ENCODE measurements around the gene TDP2.
"Not testable (repeated sequence)": the region's sequence is repeated elsewhere in the genome, so short reads cannot be mapped to it uniquely, and the experiment has no call there.

The TDP2 gene

GRCh38 chr6:24646771-24647170, 19.9 kb downstream of the TDP2 start:
- DNase-seq (ENCODE audit: low read depth): no peak

DNA sequence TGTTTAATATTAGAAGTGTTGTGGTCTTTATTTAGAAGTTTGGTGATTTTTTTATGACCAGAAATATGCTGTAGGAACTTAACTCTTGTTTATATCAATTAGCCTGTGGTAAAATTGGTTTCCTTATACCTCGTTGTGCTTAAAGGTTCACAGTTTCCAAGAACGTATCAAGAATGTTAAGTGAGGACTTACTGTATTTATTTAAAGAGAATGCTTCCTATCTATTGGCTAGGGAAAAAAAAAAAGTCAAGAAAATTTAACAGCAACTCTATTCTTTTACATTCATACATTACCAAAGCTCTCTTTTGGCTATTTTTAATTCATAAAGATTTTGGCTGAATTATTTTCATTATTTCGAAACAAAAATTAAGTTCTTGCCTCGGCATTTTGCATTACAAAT, 22.3 kb downstream of the TDP2 start:
- DNase-seq (ENCODE audit: low read depth): no peak

- no peak for DNase-seq (ENCODE audit: low read depth)
These were observed 22.8 kb downstream of the TDP2 start for GRCh38 chr6:24643920-24644319.

DNA sequence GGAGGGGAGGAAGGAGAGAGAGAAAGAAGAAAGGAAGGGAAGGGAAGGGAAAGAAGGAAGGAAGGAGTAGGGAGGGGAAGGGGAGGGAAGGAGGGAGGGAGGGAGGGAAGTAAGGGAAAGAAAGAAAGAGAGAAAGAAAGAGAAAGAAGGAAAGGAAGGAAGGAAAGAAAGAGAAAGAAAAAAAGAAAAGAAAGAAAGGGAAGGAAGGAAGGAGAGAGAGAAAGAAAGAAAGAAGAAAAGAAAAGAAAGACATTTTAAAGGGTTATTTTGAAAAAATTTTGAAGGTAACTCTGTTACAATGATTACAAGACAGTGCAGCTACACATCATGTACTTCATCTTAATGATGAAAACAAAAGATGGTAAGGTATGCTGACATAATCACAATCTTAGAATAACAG, 24.6 kb downstream of the TDP2 start:
- no peak for DNase-seq (ENCODE audit: low read depth)

GRCh38 chr6:24640631-24641030, 26.1 kb downstream of the TDP2 start:
- not testable (repeated sequence) for DNase-seq (ENCODE audit: low read depth)

DNA sequence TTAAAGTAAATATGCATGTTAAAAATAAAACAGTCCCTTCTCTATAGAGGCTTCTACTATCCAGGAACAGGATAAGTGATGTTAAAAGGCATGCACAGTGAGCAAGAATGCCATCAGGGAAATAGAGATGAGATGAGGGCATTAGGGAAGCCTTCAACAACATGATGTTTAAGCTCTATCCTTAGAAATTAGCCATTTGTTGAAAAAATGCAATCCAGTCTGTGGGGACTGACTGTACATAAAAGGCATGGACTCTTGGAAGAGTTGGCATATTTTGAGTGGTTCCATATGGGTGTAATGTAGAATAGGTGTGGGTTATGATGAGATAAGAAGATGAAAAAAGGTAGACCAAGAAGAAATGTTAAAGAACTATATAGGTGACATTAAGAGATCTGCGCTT, 26.5 kb downstream of the TDP2 start:
- DNase-seq (ENCODE audit: low read depth): no peak

DNA sequence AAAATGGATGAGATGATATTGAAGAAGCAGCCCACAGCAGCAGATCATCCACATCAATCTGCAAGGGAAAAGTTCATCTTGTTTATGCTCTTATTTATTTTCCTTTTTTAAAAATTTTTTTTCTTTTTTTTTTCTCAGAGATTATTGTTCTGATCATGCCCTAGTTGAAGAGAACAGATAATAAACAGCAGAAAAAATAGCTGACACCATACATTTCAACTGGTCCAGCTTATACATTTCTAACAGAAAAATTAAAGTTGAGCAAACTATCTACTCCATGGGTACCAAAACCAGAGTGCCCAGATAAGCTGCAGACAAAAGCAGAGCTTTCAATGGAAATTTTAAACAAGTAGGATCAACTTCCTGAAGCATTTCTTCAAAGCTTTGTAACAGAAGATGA, 30.0 kb downstream of the TDP2 start:
- no peak for DNase-seq (ENCODE audit: low read depth)

GRCh38 chr6:24632573-24632972, 34.1 kb downstream of the TDP2 start:
- DNase-seq (ENCODE audit: low read depth): no peak

DNA sequence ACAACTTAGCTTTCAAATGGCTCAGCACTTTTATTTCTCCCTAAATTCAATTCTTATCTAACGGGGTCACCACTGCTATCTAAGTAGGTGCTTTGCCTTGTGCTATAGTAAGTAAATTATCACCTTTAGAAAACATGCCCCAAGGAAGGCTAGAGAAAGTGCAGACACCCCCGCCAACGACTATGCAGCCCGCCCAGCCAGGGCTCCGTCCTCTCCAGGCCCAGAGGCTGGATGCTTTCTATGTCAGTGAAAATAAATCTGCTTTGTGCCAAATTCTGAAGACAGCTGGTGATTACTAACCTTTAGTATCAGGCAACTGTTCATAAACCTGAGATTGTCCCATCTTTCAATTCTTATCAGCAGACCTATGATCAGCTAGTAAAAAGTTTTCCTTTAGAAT, 35.0 kb downstream of the TDP2 start:
- no peak for DNase-seq (ENCODE audit: low read depth)

DNA sequence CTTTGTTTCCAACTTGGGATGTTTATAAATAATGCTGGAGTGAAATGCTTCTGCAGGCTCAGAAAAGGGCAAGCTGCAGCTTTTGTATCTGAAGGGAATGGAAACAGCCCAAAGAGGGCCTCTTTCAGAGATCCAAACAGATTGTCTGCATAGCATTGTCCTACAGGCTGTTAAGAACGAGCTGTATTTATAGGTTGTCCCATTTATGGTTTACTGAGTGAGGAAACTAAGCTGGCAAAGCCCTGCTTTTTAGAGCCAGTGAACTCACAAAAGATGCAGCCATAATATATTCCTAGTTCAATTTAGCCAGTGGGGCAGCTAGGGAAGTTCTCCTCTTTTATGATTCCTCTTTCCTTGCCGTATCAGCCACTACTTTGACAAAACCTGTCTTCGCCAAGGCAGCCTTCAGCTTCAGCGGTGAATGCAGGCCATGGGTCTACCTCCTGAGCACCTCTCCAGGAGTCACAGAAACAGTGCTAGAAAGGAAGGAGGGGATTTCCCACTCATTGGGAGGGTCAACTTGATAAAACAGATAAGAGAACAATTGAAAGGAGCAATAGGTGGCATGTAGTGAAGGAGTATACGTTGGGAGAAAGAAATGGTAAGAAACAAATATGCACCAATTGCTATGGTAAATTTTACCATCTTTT, 35.7 kb downstream of the TDP2 start:
- DNase-seq (ENCODE audit: low read depth): no peak

DNA sequence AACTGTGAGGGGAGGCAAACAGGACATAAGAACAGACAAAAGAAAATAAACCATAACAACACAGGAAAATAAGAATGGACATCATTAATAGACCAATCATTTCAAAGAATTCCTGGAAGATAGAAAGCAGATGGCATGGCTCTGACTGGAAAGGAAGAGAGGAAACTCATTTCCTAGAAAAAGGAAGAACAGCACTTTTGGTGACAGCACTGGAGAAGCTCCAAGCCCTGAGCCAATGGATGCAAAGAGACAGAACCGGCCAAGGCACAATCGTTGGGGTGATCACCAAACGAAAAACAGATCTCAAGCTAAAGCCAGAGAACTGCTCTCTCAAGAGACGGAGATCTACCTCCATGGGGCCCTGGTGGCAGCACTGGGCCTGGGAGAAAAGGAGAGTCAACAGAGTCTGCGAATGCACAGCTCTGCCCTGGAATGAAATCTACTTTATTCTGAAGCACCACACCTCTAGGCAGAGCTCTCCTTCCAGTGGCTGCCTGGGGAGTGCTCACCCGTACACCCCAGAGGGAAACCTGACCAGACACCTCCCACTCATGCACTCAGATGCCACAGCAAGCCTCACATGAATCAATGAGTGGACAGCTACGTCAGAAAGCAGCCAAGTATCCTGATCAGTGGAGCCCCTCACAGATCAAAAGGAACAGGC, 44.9 kb downstream of the TDP2 start:
- no peak for DNase-seq (ENCODE audit: low read depth)

DNA sequence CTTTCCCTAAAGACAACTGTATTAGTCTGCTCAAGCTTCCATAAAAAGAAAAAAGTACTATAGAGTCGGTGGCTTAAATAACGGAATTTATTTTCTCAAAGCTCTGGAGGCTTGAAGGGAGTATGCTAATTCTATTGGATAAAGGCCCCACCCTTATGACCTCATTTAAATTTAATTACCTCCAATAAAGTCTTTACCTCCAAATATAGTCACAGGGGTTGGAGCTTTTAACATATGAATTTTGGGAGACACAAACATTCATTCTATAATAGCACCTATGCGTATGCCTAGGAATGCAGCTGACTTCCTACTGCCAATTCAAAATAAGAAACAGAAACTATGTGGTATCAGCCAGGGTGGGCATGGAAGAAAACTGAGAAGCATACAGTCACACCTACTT, 46.1 kb downstream of the TDP2 start:
- DNase-seq (ENCODE audit: low read depth): no peak

GRCh38 chr6:24619661-24620060, 47.0 kb downstream of the TDP2 start:
- no peak for DNase-seq (ENCODE audit: low read depth)

GRCh38 chr6:24614648-24615047, 52.1 kb downstream of the TDP2 start:
- DNase-seq (ENCODE audit: low read depth): no peak

GRCh38 chr6:24614043-24614420, 52.7 kb downstream of the TDP2 start:
- no peak for DNase-seq (ENCODE audit: low read depth)

GRCh38 chr6:24613361-24614042, 53.2 kb downstream of the TDP2 start:
- DNase-seq (ENCODE audit: low read depth): no peak

- DNase-seq (ENCODE audit: low read depth): no peak
These were observed 56.0 kb downstream of the TDP2 start for GRCh38 chr6:24610672-24611071.

DNA sequence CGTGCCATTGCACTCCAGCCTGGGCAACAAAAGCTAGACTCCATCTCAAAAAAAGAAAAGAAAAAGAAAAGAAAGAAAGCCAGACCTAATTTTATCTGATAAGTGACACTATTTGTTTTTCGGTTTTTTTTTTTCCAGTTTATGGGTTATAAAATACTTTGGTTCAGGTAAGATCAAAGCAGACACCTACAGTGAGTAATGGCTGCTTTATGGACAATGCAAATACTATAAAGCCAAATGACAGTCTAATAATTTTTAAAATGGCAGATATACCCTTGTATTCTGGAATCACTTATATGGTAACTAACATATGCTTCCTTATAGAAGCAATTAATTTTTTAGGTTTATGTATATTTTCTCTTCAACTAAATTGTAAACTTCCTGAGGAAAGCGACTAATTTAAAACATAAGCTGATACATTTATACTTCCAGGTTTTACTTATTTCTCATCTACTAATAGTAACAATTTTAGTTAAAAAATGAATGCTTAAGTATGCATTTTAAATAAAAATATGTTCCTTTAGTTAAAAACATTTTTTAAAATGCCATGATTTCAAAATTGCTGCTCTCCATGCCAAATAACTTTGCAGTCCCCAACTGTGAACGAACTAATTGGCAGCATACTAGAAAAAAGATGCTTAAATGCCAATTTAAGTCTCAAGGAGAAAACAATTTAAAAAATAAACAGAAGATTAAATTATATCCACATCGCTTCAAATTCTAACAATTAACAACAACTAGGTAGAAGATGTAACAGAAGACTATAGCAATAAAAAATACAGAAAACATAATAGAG, 59.2 kb downstream of the TDP2 start:
- no peak for DNase-seq (ENCODE audit: low read depth)

DNA sequence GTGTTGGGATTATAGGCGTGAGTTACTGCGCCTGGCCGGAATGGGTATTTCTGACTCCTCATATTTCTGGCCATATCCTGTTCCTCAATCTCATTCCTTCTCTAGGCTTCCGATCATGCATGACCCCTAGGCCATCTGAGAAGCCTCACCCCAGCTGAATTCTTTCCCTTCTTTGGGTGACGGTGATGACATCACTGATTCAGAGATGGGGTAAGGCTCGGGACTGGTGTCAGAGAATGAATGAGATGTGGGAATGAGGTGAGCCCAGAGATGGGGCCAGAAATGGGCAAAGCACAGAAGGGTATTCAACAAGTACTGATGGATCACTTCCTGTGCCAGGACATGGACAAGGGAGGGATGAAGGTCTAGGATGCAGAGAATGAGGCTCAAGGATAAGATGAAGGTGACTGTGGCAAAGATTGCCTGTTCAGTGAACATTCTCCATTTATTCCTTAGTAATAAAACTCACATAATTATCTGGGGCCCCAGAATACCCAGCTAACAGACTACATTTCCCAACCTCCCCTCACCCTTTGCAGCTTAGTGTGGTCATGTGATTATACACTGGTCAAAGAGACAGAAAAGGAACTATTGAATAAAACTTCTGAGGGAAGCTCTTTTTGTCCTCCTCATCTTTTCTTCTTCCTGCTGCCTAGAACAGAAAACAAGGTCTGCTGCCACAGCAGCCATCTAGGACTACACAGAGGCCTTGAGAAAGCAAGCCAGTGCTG, 60.3 kb downstream of the TDP2 start:
- DNase-seq (ENCODE audit: low read depth): no peak

- DNase-seq (ENCODE audit: low read depth): no peak
These were observed 63.5 kb downstream of the TDP2 start for GRCh38 chr6:24603241-24603640.

- no peak for DNase-seq (ENCODE audit: low read depth)
These were observed 65.8 kb downstream of the TDP2 start for GRCh38 chr6:24600903-24601302.

Measured in stimulated activated CD8-positive, alpha-beta memory T cell treated with anti-CD3 and anti-CD28 coated beads, Interleukin-4, amount 100 ng/mL, for 24 hours (primary cell).